Measurements from ENCODE around the gene SKIL.

The SKIL gene

GRCh38 chr3:170350515-170351413 is 6.8 kb upstream of the SKIL start:
- DNase-seq (ENCODE audit: low read depth in 4 of 4, low spot score in 1 of 4) = no peak

GRCh38 chr3:170352936-170353335 is 4.6 kb upstream of the SKIL start:
- no peak for DNase-seq (ENCODE audit: low read depth in 4 of 4, low spot score in 1 of 4)

GRCh38 chr3:170353485-170353884 is 4.0 kb upstream of the SKIL start:
- no peak for DNase-seq (ENCODE audit: low read depth in 4 of 4, low spot score in 1 of 4)

GRCh38 chr3:170354760-170355159 is 2.8 kb upstream of the SKIL start:
- no peak for DNase-seq (ENCODE audit: low read depth in 4 of 4, low spot score in 1 of 4)

GRCh38 chr3:170355738-170356595 is 1.5 kb upstream of the SKIL start:
- no peak for DNase-seq (ENCODE audit: low read depth in 4 of 4, low spot score in 1 of 4)

GRCh38 chr3:170356596-170357175 is 829 bp upstream of the SKIL start:
- DNase-seq (ENCODE audit: low read depth in 4 of 4, low spot score in 1 of 4) = peak in 3 of 4 experiments; percentile 13 to 38 (median 15)

- peak; percentile 26 to 73 (median 46) for DNase-seq (ENCODE audit: low read depth in 4 of 4, low spot score in 1 of 4)
Measured at GRCh38 chr3:170358042-170359010, 811 bp downstream of the SKIL start.

- DNase-seq (ENCODE audit: low read depth in 4 of 4, low spot score in 1 of 4) = no peak
Measured at GRCh38 chr3:170359178-170359704, 1.7 kb downstream of the SKIL start.

GRCh38 chr3:170360466-170360865 is 3.0 kb downstream of the SKIL start:
- no peak for DNase-seq (ENCODE audit: low read depth in 4 of 4, low spot score in 1 of 4)

- DNase-seq (ENCODE audit: low read depth in 4 of 4, low spot score in 1 of 4) = no peak
Measured at GRCh38 chr3:170360916-170361315, 3.4 kb downstream of the SKIL start.

GRCh38 chr3:170361711-170362110 is 4.2 kb downstream of the SKIL start:
- no peak for DNase-seq (ENCODE audit: low read depth in 4 of 4, low spot score in 1 of 4)

- DNase-seq (ENCODE audit: low read depth in 4 of 4, low spot score in 1 of 4) = no peak
Measured at GRCh38 chr3:170363471-170363994, 6.0 kb downstream of the SKIL start.

- DNase-seq (ENCODE audit: low read depth in 4 of 4, low spot score in 1 of 4) = no peak
Measured at GRCh38 chr3:170364965-170365364, 7.5 kb downstream of the SKIL start.

GRCh38 chr3:170367797-170368196 is 10.3 kb downstream of the SKIL start:
- no peak for DNase-seq (ENCODE audit: low read depth in 4 of 4, low spot score in 1 of 4)

- no peak for DNase-seq (ENCODE audit: low read depth in 4 of 4, low spot score in 1 of 4)
Measured at GRCh38 chr3:170368921-170369320, 11.4 kb downstream of the SKIL start.

- no peak for DNase-seq (ENCODE audit: low read depth in 4 of 4, low spot score in 1 of 4)
Measured at GRCh38 chr3:170372190-170372879, 14.8 kb downstream of the SKIL start.

- DNase-seq (ENCODE audit: low read depth in 4 of 4, low spot score in 1 of 4) = no peak
Measured at GRCh38 chr3:170383567-170383966, 26.1 kb downstream of the SKIL start.

- no peak for DNase-seq (ENCODE audit: low read depth in 4 of 4, low spot score in 1 of 4)
Measured at GRCh38 chr3:170386468-170386867, 29.0 kb downstream of the SKIL start.

- DNase-seq (ENCODE audit: low read depth in 4 of 4, low spot score in 1 of 4) = no peak
Measured at GRCh38 chr3:170387950-170388349, 30.4 kb downstream of the SKIL start.

Measured in stimulated activated CD4-positive, alpha-beta T cell treated with anti-CD3 and anti-CD28 coated beads, Interleukin-1b, Interleukin-23, amount 100 ng/mL, for 24 hours (primary cell).